HG03558 (cell line): ENCODE measurements around the gene DNAH6.
"Not testable (repeated sequence)": the region's sequence is repeated elsewhere in the genome, so short reads cannot be mapped to it uniquely, and the experiment has no call there.

ENCODE experiments used
- ATAC-seq: cut with Tn5 transposase; IDR thresholded peaks from one replicate; pipeline ENCODE4 v1.9.1; 2021; ENCODE audit warnings: moderate number of reproducible peaks; ENCODE audit not compliant: unreplicated experiment; ENCODE audit errors: extremely low read depth

The DNAH6 gene

GRCh38 chr2:84516234-84516986, at the start of gene DNAH6:
TSS of gene DNAH6 (plus strand) at chr2:84516498. CDS start at chr2:84517827, 1,329 bp downstream.
- peak; percentile 98 for ATAC-seq

DNA sequence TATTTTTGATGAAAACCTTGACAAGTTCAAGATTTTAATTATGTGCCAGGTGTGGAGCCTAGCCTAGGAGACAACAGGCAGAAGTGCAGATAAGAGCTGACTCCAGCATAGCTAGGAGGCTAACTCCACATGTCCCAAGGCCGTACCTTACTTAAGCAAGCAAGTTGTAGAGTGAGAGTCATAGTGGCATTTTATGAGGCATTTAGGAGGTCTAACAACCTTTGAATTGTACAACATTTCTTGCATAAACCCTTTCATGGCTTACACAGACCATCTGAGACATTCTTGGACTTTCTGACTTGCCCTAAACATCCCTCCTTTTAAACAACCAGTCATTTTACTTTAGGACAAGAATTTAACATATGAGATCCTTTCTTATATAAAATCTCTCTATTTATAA, 48.9 kb upstream of the DNAH6 start:
- ATAC-seq: no peak

DNA sequence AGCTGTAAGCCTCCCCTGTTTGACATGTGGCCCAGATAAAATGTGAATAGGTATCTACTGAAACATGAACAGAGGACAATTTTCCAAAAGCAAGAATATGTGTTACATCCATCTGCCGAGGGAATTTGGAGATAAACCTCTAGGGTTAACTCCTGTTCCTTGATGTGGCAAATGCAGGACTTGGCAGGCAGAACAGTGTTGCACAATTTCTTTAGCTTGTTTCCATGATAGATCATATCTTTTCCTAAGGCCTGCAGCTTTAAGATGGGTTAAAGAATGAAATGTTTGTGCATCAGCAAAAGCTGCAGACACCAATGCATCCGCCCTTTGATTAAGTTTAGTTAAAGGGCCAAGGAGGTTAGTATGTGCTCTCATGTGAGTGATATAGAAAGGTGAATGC, 43.9 kb upstream of the DNAH6 start:
- ATAC-seq: not testable (repeated sequence)

DNA sequence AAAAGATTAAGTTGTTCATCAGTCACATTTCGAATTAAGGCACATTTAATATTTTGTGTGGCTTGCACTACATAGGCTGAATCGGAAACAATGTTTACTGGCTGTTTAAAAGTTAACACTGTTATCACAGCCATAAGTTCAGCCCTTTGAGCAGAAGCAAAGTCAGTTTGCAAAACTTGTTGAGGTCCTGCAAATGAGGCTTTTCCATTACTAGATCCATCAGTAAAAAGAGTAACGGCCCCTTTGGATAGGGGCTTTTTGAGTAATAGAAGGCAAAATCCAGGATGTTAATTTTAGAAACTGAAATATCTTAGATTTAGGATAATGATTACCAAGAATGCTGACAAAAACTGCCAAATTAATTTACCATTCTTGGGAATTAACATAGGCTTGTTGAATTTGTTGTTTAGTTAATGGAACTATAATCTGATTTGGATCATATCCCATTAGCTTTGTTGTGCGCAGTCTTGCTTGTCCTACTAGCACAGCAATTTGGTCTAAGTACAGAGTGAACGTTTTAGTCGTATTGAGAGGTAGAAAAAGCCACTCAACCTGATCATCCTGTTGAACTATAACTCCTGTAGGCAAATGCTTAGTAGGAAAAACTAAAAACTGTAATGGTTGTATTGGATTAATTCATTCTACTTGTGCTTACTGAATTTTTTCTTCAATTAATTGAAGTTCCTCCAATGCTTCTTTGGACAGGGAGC, 43.3 kb upstream of the DNAH6 start:
- ATAC-seq: no peak

GRCh38 chr2:84474176-84474575, 42.1 kb upstream of the DNAH6 start:
- ATAC-seq: no peak

DNA sequence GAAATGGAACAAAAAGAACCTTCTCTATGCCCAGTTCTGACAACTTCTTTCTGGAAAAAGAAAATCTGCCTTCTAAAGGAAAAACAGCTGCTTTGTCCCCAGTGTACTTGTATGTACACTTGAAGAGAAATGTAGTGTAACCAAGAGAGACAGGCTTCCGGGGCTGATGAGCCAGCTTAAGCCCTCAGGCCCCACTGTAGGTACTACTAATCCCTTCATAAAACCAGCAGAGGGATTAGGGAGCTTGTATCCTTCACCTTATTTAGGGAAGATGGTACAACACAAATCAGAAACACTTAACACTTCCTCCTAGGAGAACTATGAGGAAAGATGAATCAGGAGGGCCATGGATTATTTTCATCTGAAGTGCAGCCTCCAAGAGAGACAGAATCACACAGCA, 38.4 kb upstream of the DNAH6 start:
- no peak for ATAC-seq

GRCh38 chr2:84478867-84479266, 37.4 kb upstream of the DNAH6 start:
- no peak for ATAC-seq

DNA sequence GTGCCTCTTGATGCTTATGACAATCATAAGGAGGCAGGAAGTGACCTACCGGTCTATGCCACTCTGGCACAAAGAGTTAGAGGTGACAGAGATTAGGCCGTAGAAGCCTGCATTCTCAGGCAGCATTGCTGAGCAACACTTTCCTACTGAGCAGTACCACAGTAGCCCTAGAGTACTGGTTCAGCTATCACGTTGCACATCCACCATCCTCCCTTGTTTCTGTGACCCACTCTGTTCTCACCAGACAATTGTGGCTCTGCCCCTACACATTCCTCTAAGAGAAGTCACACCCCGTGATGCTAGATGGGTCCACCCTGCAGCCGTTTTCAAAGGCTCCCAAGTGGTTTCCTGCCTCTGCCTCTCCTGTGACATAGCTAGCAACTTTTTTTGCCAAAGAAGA, 34.6 kb upstream of the DNAH6 start:
- no peak for ATAC-seq

- no peak for ATAC-seq
Observed at GRCh38 chr2:84482603-84483002, 33.7 kb upstream of the DNAH6 start.

DNA sequence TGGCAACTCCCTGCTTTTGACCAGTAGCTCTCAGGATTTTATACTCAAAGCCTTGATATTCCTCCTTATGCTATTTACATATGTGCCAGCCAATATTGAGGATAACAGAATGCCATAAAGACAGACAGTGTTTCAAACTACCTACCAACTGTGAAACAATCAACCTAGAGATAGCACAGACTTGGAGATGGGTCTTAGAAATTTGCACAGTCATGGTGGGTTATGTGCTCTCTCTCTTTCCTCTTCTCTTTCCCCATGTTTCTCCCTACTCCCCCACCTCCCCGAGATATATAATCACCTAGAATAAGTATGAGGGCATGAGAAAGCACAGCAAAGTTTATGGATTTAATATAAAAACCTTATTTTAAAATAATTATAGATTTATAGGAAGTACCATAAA, 33.0 kb upstream of the DNAH6 start:
- ATAC-seq: no peak

DNA sequence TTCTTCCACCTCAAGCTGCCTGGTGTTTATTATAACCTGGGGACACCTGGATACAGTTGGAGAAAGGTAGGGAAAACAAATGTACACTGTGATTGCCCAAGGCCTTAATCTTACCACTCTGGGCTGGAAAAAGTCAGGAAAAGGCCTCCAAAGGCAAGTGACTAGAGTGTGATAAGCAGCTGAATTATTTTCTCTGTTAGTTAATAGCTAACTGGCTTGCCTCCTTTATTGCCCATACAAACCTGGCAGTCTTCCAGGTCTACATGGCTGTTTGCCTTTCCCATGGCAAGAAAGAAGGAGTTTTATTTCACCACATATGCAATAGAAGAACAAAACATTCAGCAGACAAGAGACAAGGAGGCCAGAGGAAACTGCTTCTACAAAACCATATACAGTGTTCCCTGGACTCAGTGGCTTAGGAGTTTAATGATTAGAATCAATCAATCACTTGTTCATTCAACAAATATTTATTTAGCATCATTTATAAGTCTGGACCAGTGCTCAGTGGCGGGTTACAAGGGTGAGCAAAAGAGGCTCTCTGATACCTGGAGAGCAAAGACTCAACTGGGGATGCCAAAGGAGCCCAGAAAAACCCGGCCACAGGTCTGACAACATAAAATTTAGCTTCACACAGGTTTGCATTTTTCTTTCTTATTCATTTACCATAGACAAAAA, 29.7 kb upstream of the DNAH6 start:
- ATAC-seq: no peak

DNA sequence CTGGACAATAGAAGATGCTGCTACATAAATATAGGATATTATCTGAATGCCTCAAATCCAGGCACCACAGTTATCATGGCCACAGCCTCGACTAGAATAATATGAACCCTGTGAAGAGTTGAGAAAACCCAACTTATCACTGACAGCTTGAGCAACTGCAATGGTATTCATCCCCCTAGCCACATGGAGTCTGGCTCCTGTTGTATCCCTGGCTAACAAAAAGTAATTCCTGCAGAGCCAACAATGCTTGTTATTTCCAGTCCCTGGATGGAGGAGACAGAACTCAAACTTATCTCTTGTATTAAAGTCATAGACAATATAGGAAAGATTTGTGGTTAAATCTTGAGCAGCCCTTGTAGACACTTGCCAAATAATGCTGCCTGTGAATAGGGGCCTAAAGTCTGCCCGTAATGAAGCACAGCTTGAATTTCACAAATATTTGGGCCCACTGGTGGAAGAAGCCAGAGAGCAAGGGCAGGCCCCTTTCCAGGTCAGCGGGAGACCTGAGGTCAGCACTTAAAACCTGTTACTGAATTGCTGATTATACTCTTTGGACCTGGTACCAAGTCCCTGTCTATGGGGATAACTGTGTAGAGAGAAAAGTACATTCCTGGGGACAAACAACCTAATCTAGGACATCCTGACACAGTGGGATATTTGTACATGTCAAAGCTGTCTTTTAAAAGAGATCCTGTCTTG, 28.9 kb upstream of the DNAH6 start:
- no peak for ATAC-seq

GRCh38 chr2:84491256-84491655, 25.0 kb upstream of the DNAH6 start:
- ATAC-seq: no peak

- no peak for ATAC-seq
Observed at GRCh38 chr2:84491741-84492140, 24.6 kb upstream of the DNAH6 start.

DNA sequence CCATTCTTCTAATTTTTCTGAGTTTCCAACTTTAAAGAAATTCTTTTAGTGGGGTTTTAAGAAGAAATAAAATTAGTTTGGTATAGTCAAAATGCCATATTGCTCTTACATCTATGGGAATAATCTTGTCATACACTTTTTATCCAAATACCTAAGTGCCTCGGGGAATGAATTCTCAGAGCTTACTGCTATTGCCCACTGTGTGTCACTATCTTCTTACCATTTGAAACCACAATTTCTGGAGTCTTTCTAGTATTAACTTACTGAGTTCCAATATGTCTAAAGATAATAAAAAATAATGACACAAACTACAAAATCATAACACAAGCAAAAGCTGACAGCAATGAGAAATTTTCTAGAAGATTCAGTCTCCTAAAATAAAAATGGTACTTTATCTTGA, 23.7 kb upstream of the DNAH6 start:
- no peak for ATAC-seq

DNA sequence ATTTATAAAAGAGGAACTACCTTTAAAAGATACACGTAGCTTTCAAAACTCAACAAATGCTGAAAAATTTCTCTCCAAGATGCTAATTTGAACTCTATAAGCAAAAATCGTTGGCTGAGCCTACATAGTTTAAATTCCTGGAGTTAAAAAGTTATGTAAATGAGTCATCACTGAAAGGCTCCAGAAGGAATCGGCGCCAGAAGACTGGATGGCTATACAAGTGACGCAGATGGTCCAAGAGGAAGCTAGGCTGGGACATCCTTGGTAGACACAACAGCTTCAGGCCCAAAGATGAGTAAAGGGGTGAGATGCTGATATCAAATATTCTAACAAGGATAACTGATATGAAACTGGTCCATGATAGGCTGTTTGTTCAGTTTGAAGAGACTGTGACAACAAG, 22.8 kb upstream of the DNAH6 start:
- no peak for ATAC-seq

- no peak for ATAC-seq
Observed at GRCh38 chr2:84494070-84494469, 22.2 kb upstream of the DNAH6 start.

- peak; percentile 51 for ATAC-seq
Observed at GRCh38 chr2:84495539-84496146, 20.7 kb upstream of the DNAH6 start.

GRCh38 chr2:84496386-84496785, 19.9 kb upstream of the DNAH6 start:
- ATAC-seq: no peak

GRCh38 chr2:84497285-84497684, 19.0 kb upstream of the DNAH6 start:
- ATAC-seq: no peak
